HG02623 (cell line): ENCODE results near the gene TRIP10.
A peak's percentile ranks its signal among the peaks of the same experiment; 100 is the strongest.
"Not testable (repeated sequence)": the region's sequence is repeated elsewhere in the genome, so short reads cannot be mapped to it uniquely, and the experiment has no call there.

Source experiments
- ATAC-seq: cut with Tn5 transposase; IDR thresholded peaks from one replicate; pipeline ENCODE4 v1.9.1; 2021; ENCODE audit warnings: moderate library complexity; ENCODE audit not compliant: unreplicated experiment

The TRIP10 gene

DNA sequence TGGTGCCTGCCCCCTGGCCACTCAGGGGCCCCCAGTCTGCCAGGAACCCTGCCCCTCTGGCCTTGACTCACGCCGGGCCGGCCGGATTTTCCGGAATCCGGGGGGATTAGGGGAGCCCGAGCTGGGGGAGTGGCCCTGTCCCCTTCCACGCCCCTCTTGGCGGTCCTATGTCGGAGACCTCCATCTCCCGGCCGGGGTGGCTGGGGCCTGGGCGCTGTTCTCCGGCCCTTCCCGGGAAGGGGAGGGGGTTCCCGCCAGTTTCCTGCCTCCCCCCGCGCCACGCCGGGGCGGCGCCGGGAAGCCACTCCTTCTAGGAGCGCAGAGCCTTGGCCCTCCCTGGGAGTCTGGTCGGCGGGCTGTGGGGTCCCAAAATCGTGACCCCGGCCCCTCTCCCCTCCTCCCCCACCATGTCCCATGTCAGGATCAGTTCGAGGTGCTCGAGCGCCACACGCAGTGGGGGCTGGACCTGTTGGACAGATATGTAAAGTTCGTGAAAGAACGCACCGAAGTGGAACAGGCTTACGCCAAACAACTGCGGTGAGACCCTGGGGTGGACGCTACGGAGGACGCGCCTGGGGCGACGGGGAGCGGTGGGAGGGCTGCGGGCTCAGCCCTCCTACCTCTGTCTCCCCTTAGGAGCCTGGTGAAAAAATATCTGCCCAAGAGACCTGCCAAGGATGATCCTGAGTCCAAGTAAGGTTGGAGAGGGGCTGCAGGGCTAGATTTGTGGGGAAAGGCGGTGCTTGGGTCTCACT is 1.3 kb downstream of the TRIP10 start:
- ATAC-seq: no peak

GRCh38 chr19:6743066-6743465 is 3.6 kb downstream of the TRIP10 start:
- ATAC-seq: no peak

DNA sequence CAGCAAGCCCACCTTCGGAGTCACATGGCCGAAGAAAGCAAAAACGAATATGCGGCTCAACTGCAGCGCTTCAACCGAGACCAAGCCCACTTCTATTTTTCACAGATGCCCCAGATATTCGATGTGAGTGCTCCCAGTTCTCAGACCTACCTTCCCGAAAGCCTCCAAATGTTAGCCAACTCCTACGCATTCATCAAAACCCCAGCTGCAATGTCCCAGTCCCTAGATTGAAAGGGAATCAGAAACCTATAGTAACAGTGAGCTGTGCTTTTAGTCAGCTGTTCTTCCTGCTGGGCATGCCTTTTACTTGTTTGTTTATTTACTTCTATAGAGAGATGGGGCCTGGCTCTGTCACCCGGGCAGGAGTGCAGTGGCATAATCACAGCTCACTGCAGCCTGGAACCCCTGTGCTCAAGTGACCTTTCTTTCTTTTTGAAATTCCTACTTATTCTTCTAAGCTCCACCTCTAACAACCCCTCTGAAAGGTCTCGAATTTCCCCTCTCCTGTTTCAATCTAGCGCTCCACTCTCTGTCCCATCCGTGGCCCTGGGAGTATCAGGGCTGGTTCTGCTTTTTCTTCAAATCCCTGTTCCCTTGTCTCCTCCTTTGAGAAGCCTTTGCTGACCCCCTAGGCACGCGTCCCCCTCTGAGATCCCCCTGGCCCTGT is 4.4 kb downstream of the TRIP10 start:
- no peak for ATAC-seq

- no peak for ATAC-seq
These were observed 5.2 kb downstream of the TRIP10 start for GRCh38 chr19:6744381-6745301.

DNA sequence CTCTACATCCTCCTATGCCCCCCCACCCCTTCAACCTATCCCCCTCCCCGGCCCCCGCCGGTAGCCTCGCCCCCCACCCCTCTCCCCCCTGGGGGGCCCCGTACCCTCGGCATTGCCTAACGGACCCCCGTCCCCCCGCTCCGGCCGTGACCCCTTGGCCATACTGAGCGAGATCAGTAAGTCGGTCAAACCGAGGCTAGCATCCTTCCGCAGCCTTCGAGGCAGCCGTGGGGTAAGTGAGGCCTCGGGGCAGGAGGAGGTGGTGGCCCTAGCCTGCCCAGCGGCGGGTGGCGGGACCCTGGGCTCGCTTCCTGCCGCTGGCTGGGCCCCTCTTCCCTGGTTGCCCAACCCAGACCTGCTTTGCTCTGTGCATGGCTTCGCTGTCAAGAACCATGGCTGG is 6.5 kb downstream of the TRIP10 start:
- ATAC-seq: no peak

DNA sequence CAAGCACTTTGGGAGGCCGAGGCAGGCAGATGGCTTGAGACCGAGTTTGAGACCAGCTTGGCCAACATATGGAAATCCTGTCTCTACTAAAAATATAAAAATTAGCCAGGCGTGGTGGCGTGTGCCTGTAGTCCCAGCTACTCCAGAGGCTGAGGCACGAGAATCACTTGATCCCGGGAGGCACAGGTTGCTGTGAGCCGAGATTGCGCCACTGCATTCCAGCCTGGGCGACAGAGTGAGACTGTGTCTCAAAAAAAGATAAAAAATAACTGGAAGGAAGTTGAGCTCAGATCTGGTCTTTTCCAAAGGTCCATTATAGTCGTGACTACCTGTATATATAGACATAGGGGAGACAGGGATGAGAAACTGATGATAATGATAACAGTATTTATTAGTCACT is 9.1 kb downstream of the TRIP10 start:
- ATAC-seq: not testable (repeated sequence)

- no peak for ATAC-seq
These were observed 10.6 kb downstream of the TRIP10 start for GRCh38 chr19:6750062-6750461.

DNA sequence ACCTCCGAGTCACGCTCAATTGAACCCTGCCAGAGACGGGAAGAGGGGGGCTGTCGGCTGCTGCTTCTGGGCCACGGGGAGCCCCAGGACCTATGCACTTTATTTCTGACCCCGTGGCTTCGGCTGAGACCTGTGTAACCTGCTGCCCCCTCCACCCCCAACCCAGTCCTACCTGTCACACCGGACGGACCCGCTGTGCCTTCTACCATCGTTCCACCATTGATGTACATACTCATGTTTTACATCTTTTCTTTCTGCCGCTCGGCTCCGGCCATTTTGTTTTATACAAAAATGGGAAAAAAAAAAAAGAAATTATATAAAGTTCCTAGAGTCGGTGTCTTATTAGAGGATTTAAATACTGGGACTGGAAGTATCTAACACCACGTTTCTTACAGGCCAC is 11.7 kb downstream of the TRIP10 start:
- no peak for ATAC-seq

DNA sequence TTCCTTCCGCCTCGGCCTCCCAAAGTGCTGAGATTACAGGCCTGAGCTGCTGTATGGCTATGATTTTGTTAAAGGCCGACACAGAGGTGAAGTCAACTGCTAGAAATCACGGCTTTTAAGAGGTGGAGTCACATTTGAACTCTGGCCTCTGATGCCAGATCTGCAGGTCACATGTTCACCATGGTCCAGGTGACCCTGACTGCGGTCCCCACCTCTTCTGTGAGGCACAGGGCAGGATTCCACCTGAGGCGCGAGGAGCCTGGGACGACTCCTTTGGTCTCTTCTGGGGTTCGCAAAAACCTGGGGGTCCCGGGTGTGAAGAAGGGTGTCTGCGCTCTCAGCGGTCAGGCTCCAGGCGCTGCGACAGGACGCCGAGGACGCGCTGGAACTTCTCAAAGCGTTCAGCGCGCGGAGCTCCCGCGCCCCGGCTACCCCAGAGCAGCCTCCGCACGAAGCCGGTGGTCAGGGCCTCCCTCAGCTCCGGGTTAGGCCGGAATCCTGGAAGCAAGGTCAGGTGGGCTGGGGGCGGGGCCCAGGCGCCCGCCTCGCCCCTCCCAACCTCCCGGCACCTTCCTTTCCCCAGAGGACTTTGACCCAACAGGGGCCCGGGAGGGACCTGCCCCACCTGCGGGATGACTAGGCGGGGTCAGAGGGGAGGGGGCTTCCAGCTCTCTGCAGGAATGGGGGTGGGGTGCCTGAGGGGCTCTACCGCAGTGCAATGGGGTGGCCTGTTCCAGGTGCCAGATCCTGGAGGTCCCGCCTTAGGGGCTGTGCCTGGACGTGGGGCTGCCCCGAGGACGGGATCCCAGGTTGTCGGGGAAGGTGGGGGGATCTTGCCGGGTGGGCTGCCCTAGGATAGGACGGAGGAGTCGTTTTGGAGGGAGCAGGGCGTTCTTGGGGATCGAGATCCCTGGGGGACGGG is 13.0 kb downstream of the TRIP10 start:
- no peak for ATAC-seq

DNA sequence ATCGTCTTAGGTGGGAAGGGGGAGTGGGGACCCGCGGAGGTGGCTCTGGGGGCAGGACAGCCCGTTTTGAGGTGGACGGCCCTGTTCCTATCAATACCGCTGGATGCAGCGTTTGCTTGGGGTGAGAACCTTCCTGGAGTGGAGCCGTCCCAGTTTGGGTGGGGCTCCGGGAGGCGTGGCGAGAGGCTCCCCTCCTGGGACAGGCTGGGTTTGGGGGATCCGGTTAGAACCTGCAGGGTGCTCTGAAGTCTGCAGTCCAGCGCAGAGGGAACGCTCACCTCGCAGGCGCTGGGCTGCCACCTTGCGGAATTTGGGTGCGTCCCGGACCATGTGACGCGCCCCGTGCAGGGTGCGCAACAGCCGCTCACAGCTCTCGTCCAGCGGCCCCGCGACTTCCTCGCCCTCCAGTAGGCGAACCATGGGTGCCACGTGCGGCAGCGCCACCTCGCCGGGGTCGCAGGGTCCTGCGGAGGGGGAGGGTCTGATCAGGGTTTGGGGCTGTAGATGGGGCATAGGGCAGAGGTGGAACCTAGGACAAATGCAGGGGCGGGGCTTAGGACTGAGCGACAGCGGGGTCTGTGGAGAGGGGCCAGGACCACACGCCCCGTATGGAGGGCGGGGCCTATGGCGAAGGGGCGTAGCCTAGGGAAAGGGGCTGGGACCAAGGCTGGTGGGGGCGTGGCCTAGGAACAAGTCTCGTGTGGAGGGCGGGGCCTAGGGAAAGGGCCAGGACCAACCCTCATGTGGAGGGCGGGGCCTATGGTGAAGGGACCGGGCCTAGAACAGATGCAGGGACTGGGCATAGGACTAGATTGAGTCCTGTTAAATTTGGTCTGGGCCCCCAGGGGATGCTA is 13.9 kb downstream of the TRIP10 start:
- peak; percentile 65 for ATAC-seq

GRCh38 chr19:6754136-6754535 is 14.7 kb downstream of the TRIP10 start:
- ATAC-seq: no peak

- no peak for ATAC-seq
These were observed 15.4 kb downstream of the TRIP10 start for GRCh38 chr19:6754653-6755463.

DNA sequence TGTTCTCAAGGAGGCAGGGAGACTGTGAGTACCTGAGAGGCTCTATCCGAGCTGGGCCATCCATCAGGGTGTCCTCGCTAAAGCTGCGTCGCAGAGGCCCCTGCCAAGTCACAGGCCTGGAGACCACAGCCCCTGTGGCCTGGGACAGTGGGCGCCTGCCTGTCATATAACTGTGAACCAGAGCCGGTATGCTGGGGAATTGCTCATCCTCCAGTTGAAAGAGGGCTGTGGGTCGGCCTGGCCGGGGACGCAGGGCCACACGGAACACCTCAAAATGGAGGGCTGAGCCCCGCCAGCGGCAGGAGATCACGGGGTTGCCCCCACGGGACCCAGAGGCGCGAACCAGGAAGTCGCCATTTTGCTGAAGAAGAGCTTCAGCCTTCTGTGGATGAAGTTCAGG is 21.1 kb downstream of the TRIP10 start:
- no peak for ATAC-seq

DNA sequence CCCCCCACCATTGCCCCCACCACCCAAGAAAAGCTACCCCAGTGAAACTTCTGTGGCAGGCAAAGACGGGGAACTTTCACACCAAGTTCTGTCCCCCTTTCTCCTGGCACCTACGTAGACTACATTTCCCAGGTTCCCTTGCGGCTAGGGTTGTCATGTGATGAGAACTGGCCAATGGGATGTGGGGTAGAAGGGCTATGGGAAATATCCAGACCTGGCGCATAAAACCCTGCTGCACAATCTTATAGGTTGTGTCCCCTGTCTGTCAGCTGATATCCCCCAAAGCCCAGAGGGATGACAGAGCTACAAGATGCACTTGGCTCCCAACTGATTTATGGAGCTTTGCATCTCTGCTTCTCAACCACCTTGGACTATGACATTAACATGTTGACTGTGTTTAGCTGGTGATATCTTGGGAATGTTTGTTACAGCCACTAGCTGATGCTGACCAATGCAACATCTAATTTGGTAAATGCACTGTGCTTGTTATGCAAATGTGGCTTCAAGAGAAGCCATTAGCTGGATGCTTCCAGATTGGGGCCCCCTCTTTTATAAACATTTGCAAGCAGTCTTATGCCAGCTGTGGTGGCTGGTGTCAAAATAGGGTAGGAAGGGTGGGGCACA is 21.7 kb downstream of the TRIP10 start:
- no peak for ATAC-seq

GRCh38 chr19:6762253-6762797 is 22.8 kb downstream of the TRIP10 start:
- ATAC-seq: not testable (repeated sequence)

DNA sequence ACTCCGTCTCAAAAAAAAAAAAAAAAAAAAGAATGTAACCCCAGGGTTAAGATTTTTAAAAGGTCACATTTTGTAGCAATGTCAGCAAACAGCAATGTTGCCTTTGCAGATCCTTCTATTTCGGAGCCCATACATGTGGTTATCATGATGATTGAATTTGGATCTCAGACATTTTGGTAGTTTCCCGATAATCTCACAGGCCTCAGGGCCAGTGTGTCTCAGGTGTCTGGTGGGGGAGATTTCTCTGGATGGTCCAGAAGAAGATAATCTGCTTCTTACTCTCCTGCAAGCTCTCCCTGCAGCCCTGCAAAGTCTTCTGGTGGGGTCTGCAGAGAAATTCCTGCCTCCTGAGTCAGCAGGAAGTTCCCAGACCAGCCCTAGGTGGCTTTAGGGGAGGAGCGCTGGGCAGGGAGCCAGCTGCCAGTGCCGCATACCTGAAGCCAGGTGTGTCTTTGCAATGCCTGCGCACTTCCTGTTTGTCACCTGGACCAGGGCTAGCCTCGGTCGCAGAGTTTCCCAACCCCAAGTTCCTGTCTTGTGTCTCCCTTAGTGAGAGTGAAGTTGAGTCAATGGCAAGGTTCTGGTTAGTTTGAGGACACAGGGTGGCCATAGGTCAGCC is 26.4 kb downstream of the TRIP10 start:
- no peak for ATAC-seq

DNA sequence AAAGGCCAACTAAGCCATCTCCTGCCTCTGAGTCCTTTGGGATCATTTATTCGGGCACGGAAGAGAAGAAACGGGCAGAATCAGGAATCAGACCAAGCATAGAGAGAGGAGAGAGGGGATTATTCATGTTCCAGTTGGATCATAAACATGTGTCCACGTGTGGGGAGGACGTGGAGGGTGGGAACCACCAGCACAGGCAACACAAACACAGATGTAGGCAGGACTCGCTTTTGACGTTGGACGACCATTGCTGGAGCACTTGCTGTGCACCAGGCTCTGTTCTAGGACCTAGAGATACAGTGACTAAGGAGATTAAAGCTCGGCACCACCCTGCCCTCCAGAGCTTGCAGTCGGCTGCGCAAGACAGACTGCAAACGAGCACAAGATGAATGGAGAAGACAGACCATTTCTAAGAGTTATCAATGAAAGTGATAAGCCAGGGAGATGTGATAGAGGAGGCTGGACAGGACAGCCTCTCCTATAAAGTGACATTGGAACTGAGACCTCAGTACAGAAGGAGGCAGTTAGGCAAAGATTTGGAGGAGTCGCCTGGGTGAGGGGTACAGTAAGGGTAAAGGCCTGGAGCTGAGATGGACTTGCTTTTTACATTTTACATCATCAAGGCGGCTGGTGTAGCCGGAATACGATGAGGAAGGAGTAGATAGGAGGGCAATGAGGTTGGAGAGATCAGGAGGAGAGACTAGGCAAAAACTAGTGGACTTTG is 27.0 kb downstream of the TRIP10 start:
- ATAC-seq: no peak
